Cardiac muscle cell (in vitro differentiated cells and primary cell): ENCODE results near the gene ATXN7. TPM values are rescaled to one million over a fixed set of nuclear protein-coding genes. Genes with fewer than 3 reads are reported as not detected.

Source experiments
- DNase-seq, 2 donors: peaks; one replicate each; pipeline versions ENCODE4 v3.0.0 to v3.0.0-alpha.2; 2010 to 2017; ENCODE audit warnings: low read depth in 1 of 2, low spot score in 1 of 2
- H3K27ac ChIP-seq: fragments of 200-600 bp; sonication (generic); 2 replicates; pipeline ENCODE4 v1.5.1; 2016
- H3K27me3 ChIP-seq: fragments of 200-600 bp; sonication (generic); 2 replicates; pipeline ENCODE4 v1.6.0; 2016; ENCODE audit warnings: control low read depth
- H3K36me3 ChIP-seq: fragments of 200-600 bp; sonication (generic); 2 replicates; pipeline ENCODE4 v1.5.1; 2016; ENCODE audit warnings: control low read depth
- H3K4me1 ChIP-seq: fragments of 200-600 bp; sonication (generic); 2 replicates; pipeline ENCODE4 v1.8.1; 2017; ENCODE audit warnings: low read depth, mild to moderate bottlenecking, mixed run types
- H3K4me3 ChIP-seq: fragments of 200-600 bp; sonication (generic); 2 replicates; pipeline ENCODE4 v1.5.1; 2016; ENCODE audit warnings: mild to moderate bottlenecking
- H3K9me3 ChIP-seq: fragments of 200-600 bp; sonication (generic); 2 replicates; pipeline ENCODE4 v1.5.1; 2017; ENCODE audit warnings: low read depth, mild to moderate bottlenecking, control low read depth
- polyA plus RNA-seq: library from polyadenylated mRNA; unstranded; fragments of >200 nt; fragmentation: Nextera tagmentation; extraction: Ambion mirVana; gene quantifications from 2 replicates; pipeline ENCODE4 v1.2.1, GENCODE V29; 2016
- total RNA-seq: library from RNA; depleted of rRNA; stranded (reverse); fragments of >200 nt; gene quantifications from 2 replicates; pipeline ENCODE4 v1.2.3, GENCODE V29; 2016
- TF ChIP-seq, protein P1 (sequence below): IDR thresholded peaks from 2 replicates; pipeline ENCODE4 v1.5.1; 2012; ENCODE audit warnings: low read depth, mild to moderate bottlenecking, low read length

Gene ATXN7
- total and polyA plus RNA-seq, 2 experiments from 2014 or later, result 8.2 to 8.3 TPM

DNA sequence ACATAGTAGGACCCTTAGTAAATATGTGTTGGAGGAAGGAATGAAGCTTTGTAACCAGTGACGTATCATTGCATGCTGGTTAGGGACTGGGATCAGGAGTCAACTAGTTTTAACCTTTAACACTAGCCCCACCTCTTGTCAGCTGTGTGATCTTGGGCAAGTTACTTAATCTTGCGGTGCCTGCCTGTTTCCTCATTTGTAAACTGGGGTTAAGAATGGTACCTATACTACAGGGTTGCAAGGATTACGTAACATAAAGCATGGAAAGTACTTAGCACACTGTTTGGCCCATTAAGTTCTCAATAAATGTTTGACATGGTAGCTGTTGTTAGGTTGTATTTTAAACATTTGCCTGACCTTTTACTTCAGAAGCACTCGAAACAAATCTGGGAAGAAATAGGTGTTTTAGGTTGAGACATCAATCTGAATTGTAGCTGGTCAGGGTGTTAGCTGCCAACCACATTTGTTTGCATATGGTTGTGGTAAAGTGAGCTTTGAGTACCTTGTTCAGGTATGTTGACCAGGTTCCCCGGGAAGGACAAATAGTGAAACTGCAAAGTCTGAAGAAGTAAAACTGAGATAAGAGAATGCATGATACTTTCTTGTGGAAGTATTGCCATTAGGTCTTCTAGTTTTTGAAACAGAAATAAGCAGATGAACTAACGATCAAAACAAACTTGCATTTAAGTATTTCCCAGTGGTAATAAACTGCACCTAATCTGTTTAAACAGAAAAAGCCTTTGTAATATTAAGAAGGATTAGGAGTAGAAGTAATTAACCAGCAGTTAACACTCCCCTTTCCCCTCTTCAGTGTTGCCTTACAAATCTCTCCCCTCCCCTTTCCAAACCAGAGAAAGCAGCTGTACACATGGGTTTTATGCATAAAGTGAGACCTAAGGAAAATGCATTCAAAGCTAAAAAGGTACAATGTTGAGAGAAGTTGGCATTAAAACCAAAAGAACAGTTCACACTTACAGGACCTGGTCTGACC, 74.3 kb downstream of the ATXN7 start:
- Histone ChIP-seq H3K36me3 (no peaks in the 10 kb centered on the region), H3K9me3 (no peaks in the 10 kb centered on the region), H3K4me3 (no peak overlapping the region), H3K27ac (no peak overlapping the region), H3K27me3 (no peaks in the 10 kb centered on the region), H3K4me1 (peaks cover 7% of the 10 kb centered on the region)
- TF ChIP-seq, protein P1, sequence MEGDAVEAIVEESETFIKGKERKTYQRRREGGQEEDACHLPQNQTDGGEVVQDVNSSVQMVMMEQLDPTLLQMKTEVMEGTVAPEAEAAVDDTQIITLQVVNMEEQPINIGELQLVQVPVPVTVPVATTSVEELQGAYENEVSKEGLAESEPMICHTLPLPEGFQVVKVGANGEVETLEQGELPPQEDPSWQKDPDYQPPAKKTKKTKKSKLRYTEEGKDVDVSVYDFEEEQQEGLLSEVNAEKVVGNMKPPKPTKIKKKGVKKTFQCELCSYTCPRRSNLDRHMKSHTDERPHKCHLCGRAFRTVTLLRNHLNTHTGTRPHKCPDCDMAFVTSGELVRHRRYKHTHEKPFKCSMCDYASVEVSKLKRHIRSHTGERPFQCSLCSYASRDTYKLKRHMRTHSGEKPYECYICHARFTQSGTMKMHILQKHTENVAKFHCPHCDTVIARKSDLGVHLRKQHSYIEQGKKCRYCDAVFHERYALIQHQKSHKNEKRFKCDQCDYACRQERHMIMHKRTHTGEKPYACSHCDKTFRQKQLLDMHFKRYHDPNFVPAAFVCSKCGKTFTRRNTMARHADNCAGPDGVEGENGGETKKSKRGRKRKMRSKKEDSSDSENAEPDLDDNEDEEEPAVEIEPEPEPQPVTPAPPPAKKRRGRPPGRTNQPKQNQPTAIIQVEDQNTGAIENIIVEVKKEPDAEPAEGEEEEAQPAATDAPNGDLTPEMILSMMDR, result no peak
- no peak for DNase-seq

DNA sequence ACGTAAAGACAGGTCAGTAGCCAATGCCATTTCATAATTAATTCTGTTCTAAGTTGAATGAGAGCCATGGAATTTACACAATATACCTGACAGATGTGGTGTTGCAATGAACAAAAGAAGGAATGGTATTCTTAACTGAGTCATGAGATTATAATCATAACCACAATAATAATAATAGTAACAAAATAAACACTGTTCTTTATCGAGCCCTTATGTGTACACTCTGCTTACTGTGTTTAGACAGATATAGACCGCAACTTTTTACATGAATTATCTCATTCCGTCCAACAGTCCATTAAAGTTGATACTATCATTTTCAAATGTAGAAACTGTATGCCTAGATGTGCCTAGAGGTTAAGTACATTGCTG, 76.7 kb downstream of the ATXN7 start:
- H3K27ac ChIP-seq, result no peak overlapping the region
- TF ChIP-seq, protein P1, result no peak
- DNase-seq, result peak in 1 of 2 donors; percentile 71
- no peaks in the 10 kb centered on the region for H3K27me3 ChIP-seq
- peaks cover 9% of the 10 kb centered on the region for H3K4me1 ChIP-seq
- no peak overlapping the region for H3K4me3 ChIP-seq
- no peaks in the 10 kb centered on the region for H3K9me3 ChIP-seq
- no peaks in the 10 kb centered on the region for H3K36me3 ChIP-seq

DNA sequence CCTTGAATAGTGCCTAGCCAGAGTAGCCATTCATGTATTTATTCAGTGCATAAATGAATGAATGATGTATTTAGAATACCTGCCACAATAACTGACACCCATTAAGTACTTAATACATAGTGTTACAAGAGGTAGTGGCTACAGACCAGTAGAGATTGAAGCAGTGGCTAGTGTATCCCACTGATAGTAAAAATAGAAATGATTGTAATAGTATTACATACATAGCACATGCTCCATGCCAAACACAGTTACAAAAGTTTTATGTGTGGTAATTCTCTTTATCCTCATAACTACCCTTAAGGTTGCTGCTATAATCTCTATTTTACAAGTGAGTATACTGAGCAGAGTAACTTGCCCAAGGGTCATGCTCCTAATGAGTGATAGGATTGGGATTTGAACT, 78.9 kb downstream of the ATXN7 start:
- H3K27ac ChIP-seq, result no peak overlapping the region
- no peaks in the 10 kb centered on the region for H3K36me3 ChIP-seq
- no peaks in the 10 kb centered on the region for H3K27me3 ChIP-seq
- H3K4me1 ChIP-seq, result peaks cover 12% of the 10 kb centered on the region
- DNase-seq, result no peak
- TF ChIP-seq, protein P1, result no peak
- no peaks in the 10 kb centered on the region for H3K9me3 ChIP-seq
- H3K4me3 ChIP-seq, result no peak overlapping the region

DNA sequence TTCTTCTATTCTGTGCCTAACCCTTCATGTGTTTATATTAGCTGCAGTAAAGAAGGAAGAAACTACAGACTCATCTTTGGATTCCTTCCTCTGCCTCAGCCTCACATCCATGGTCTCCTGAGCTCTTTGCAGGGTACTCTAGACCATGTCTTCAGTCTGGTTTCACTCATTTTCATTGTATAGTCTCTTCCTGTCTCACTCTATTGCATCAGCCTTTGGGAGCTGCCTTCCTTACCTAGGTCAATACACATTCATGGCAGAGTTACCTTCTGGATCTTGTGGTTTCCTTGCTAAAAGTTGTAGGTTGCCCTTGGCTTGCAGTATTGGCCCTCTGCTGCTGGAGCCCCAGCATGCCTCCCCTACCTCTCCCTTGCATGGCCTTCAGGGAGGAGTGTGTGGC, 80.0 kb downstream of the ATXN7 start:
- TF ChIP-seq, protein P1, result no peak

DNA sequence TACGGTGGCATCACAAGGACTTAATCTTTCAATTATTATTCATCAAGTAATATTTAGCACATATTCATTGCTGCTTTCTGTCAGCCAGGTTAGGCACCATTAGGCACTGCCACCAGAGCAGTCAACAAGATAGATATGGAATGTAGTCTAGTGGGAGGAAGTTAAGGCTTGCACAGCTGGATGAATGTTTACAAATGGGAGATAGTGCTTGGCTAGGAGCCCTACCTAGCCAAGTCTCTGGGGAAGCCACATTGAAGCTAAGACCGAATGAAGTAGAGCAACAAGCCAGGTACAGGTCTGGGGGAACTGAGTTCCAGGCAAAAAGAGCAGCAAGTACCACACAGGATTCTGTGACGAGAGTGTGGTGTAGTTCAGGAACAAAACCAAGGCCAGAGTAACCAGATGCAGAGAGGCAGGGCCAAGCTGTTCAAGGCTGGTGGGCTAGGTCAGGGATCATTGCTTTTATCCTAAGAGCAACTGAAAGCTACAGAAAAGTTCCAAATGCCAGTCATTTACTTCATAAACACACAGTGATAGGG, 82.0 kb downstream of the ATXN7 start:
- no peaks in the 10 kb centered on the region for H3K9me3 ChIP-seq
- peak in 1 of 2 donors; percentile 65 for DNase-seq
- H3K36me3 ChIP-seq, result no peaks in the 10 kb centered on the region
- no peaks in the 10 kb centered on the region for H3K27me3 ChIP-seq
- no peak overlapping the region for H3K27ac ChIP-seq
- H3K4me1 ChIP-seq, result peaks cover 31% of the 10 kb centered on the region
- TF ChIP-seq, protein P1, result no peak
- H3K4me3 ChIP-seq, result no peak overlapping the region

More for the DNA sequence above, 80.0 kb downstream of the ATXN7 start:
- no peak overlapping the region for H3K27ac ChIP-seq
- H3K27me3 ChIP-seq, result no peaks in the 10 kb centered on the region
- peaks cover 17% of the 10 kb centered on the region for H3K4me1 ChIP-seq
- no peaks in the 10 kb centered on the region for H3K36me3 ChIP-seq
- H3K4me3 ChIP-seq, result no peak overlapping the region
- no peaks in the 10 kb centered on the region for H3K9me3 ChIP-seq
- DNase-seq, result no peak
